IPS-18c (cell line): ENCODE results near the gene APEH.

Source experiments
- H3K4me3 ChIP-seq: 2 replicates; pipeline ENCODE4 v1.7.0; 2013; ENCODE audit warnings: low read depth, mild to moderate bottlenecking, low read length, moderate library complexity; ENCODE audit not compliant: insufficient read depth
- H3K9me3 ChIP-seq: one replicate; pipeline ENCODE4 v1.6.1; 2013; ENCODE audit warnings: mild to moderate bottlenecking, low read length, moderate library complexity; ENCODE audit not compliant: control insufficient read depth, insufficient read depth

APEH gene

DNA sequence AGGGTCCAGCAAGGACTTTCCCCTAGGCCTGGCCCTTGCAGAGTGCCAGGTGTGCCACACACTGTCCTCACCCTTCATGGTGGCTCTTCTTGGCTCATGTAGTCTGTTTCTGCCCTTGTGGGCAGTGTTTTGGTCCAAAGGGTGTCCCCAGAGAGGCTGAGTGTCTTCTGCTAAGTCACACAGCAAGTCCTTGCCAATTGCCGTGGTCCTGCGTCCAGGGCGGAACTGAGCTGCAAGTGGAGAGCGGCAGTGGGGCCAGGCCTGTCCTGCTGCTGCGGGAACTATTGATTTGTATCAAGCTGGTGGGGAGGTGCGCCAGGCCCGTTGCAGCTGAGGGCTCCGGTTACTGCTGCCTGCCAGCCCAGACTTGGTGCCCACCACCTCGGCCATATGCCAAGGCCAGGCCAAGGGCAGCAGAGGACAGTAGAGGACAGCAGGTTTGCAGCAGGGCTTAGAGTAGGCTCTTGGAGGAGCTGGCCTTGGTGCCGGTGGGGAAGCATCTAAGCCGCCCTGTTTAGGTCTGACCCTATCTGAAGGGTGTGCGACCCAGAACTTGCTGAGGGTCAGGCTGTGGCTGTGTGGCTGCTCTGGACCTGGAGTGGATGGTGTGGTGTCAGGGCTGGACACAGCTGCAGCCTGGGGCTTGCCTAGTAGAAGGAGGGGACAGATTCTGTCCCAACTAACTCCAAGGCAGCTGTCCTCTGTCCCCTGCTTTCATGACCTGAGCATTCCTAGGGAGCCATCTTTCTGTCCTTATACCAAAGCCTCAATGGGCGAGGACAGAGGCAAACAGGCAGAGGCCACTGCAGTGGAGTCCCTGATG is 40.8 kb downstream of the APEH start:
- H3K9me3 ChIP-seq = no peaks in the 10 kb centered on the region

DNA sequence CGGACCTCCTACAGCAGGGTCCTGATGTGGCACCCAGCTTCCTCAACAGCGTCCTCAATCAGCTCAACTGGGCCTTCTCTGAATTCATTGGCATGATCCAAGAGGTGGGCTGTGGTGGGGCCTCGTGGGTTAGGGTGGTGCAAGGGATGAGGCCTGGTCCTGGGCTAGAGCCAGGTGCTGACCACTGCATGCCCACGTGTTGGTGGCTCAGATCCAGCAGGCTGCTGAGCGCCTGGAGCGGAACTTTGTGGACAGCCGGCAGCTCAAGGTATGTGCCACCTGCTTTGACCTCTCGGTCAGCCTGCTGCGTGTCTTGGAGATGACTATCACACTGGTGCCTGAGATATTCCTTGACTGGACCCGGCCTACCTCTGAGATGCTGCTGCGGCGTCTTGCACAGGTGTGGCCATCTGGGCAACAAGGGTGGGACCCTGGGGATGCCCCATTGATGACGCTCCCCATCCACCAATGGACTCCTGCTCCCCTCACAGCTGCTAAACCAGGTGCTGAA is 41.5 kb downstream of the APEH start:
- Histone ChIP-seq H3K4me3 (no peak overlapping the region), H3K9me3 (no peaks in the 10 kb centered on the region)

More for the DNA sequence above, 40.8 kb downstream of the APEH start:
- no peak overlapping the region for H3K4me3 ChIP-seq

- Histone ChIP-seq H3K4me3 (no peak overlapping the region), H3K9me3 (no peaks in the 10 kb centered on the region)
Measured at GRCh38 chr3:49716169-49716568, 42.0 kb downstream of the APEH start.

- Histone ChIP-seq H3K9me3 (no peaks in the 10 kb centered on the region), H3K4me3 (no peak overlapping the region)
Measured at GRCh38 chr3:49716691-49717210, 42.6 kb downstream of the APEH start.

DNA sequence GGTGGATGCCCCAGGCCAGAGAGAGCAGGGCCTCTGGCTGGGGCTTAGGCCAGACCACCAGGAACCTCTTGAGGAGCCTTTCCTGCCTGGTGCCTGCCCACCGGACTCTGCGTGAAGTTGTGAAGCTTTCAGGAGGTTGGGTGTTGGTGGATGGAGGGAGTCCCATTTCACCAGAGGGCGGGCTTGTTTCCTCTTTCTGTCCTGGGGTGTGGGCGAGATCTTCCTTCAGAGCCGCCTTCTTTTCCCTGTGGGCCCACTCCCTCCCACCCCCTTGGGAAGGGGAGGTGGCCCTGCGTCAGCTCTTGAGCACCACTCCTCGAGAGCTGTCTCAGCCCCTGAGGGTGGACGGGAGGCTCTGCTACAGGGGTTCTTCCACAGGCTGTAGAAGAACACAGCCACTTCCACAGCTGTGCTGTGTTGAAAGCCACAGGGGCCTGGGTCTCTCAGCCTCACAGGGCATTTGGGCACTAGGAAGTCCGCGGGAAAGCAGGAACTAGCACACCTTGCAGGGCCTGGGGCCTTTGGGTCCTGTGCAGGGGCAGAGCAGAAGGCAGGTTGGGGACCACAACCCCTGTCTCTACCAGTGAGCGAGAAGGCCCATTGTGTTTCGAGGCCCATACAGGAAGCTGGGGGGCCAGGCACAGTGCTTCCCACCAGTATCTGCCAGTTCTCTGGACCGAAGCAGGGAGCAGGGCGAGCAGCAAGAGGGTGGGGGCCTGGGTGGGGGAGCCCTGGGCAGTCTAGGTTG is 43.2 kb downstream of the APEH start:
- Histone ChIP-seq H3K4me3 (no peak overlapping the region; the same call in 1 of the 2 replicates), H3K9me3 (no peaks in the 10 kb centered on the region)

- Histone ChIP-seq H3K9me3 (no peaks in the 10 kb centered on the region), H3K4me3 (peak overlapping the region; percentile 77)
Measured at GRCh38 chr3:49717959-49718857, 44.1 kb downstream of the APEH start.

DNA sequence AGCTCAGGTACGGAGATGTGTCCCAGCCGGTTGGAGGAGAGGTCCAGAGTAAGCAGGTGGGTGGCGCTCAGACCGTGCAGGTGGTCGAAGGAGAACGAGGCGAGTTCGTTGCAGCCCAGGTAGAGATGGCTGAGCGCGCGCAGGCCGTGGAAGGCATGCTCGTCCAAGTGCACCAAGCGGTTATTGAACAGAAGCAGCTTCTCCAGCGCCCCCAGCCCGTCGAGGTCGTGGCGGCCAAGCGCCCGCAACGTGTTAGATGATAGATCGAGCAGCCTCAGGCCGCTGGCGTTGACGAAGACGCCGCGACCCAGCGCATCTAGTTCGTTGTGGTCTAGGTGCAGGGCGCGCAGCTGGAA is 44.7 kb downstream of the APEH start:
- Histone ChIP-seq H3K4me3 (peak overlapping the region; percentile 77), H3K9me3 (no peaks in the 10 kb centered on the region)

- Histone ChIP-seq H3K4me3 (peak within 1 kb of the TSS; percentile 77), H3K9me3 (no peaks in the 10 kb centered on the region)
Measured at GRCh38 chr3:49719214-49719884, 45.2 kb downstream of the APEH start, which contains the start of gene AMIGO3. Gene AMIGO3, minus strand, starts transcription at chr3:49719684. Its CDS starts 219 bp downstream, at chr3:49719465.

DNA sequence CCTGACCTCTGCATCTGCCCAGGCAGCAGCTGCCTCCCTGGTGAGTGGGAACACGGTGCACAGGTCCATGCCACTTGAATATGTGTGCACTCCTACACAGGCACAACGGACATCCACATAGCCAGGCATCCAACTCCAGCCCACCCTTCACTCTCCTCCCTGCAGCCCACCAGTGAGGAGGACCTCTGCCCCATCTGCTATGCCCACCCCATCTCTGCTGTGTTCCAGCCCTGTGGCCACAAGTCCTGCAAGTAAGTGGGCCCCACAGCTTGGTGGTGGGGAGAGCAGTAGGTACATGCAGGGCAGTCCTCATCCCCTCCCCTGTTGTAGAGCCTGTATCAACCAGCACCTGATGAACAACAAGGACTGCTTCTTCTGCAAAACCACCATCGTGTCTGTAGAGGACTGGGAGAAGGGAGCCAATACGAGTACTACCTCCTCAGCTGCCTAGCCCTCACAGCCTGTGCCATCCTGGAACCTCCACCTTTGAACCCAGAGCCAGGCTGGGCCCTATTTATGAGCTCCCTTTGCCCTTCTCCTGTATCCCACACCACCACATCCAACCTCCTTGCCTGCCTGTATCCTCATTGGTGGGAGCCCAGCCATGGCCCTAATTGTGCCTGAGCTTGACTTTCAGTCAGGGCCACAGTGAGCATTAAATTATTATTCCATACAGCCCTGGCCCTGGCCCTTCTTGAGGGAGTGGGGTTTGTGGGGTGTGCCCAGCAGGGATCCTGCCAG is 46.9 kb downstream of the APEH start:
- Histone ChIP-seq H3K4me3 (no peak overlapping the region), H3K9me3 (no peaks in the 10 kb centered on the region)

DNA sequence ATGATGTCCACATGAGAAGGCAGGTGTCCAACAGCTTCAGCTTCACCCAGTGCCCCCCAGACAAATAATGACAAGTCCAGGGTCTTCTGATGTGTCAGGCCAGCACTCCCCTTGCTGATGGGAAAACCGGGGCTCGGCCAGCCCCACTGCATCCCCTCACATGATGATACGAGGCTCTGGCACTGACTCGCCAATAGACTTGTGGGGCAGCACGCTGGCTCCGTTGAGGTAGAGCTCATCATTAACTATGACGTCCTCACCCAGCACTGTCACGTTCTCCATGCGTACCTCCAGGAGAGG is 47.4 kb downstream of the APEH start:
- no peak overlapping the region for H3K4me3 ChIP-seq
- no peaks in the 10 kb centered on the region for H3K9me3 ChIP-seq

- Histone ChIP-seq H3K4me3 (peak overlapping the region; percentile 86; the same call in 1 of the 2 replicates), H3K9me3 (no peaks in the 10 kb centered on the region)
Measured at GRCh38 chr3:49721896-49722781, 48.0 kb downstream of the APEH start.

DNA sequence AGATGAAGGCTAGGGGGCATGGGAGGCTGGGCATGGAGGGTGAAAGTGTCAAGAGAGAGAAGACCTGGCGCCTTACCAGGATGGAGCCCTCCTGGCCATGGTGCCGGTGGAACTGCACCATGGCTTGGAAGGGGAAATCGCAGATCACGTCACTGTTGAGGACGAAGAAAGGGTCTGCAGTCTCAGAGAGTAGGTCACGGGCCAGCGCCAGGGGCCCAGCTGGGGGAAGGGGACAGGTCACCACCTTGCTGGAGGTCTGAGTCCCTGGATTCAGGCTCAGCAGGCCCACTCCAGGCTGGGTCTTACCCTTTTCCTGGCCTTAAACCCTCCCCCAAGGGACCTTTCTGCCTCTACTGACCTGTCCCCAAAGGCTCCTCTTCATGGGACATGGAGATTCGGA is 48.7 kb downstream of the APEH start:
- peak overlapping the region; percentile 86 for H3K4me3 ChIP-seq
- no peaks in the 10 kb centered on the region for H3K9me3 ChIP-seq

DNA sequence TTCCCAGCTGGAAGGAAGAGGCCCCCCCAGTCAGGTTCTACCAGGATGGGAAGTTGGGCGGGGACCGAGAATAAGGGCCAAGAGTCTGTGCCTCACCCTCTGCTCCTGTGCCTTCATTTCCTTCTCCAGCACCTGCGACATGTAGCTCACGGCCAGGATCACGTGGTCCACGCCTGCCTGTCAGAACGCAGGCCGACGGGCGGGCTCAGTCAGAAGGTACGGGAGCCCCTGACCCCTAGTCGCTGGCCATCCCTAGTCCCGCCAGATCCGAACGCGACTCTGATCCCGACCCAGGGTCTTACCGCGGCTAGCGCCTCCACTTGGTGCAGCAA is 49.1 kb downstream of the APEH start:
- H3K9me3 ChIP-seq = no peaks in the 10 kb centered on the region
- peak overlapping the region; percentile 86 for H3K4me3 ChIP-seq

DNA sequence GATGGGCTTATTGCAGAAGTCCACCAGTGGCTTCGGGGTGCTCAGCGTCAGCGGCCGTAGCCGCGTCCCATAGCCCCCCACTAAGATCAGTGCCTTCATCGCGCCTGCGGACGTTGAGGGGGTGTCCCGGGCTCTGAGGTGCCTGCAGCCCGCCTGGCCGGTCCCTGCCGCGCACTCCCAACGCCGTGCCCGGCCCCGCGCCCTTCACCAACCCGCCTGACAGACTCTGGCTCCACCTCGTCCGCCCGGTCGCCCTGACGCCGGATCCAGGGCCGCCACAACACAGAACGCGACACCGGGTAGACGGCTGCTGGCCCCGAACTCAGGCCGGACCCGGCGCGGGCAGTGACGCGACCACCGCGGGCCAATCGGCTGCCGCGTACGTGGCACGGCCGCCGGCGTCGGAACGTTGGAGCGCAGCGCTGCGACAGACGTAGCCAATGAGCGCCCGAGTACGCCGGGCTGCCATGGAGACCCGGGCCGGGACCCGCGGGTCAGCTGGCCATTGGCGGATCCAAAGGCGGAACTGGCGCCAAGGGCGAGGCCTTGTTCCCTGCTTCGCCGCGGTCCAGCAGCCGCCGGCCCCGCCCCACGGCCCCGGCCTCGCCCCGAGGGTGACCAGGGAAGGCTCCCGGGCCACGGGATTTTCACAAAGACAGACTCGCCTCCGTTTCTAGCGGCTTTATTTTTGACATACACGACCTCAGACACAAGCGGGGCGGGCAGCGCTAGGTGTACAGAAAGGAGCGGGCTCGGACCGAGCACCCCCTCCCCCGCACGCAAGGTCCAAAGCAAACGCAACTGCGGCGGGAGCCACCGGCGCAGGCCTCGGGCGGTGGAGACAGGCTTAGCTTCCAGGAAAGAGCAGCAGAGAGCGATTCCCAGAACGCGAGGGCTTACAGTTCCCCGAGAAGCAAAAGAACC is 49.7 kb downstream of the APEH start, which contains the start of gene GMPPB:
Gene GMPPB, minus strand, starts transcription at position 324 of the 924 bp plus-strand sequence. Its CDS starts 225 bp downstream, at position 99.
- H3K9me3 ChIP-seq = no peaks in the 10 kb centered on the region
- peak within 1 kb of the TSS; percentile 86 for H3K4me3 ChIP-seq
